OCI-LY1 (cell line): ENCODE results near the gene VWA8.

Source experiments
- H2AFZ ChIP-seq: fragments of 200-600 bp; sonication (generic), shearing (Covaris generic); 2 replicates; pipeline ENCODE4 v1.6.0; 2014; ENCODE audit warnings: antibody characterized with exemption, mild to moderate bottlenecking, low read length
- H3F3A ChIP-seq: fragments of 200-600 bp; sonication (generic), shearing (Covaris generic); 2 replicates; pipeline ENCODE4 v1.6.0; 2014; ENCODE audit warnings: mild to moderate bottlenecking, antibody characterized with exemption, low read length, moderate library complexity; ENCODE audit not compliant: insufficient read depth
- H3K27ac ChIP-seq: fragments of 200-600 bp; sonication (generic); 2 replicates; pipeline ENCODE4 v1.5.1; 2014; ENCODE audit warnings: low read length, mixed run types, mild to moderate bottlenecking, low read depth; ENCODE audit not compliant: poor library complexity, severe bottlenecking
- H3K27me3 ChIP-seq: fragments of 200-600 bp; sonication (generic); 2 replicates; pipeline ENCODE4 v1.6.0; 2014; ENCODE audit warnings: antibody characterized with exemption, mild to moderate bottlenecking, low read length, moderate library complexity; ENCODE audit not compliant: insufficient read depth
- H3K36me3 ChIP-seq: fragments of 200-600 bp; sonication (generic); 2 replicates; pipeline ENCODE4 v1.6.1; 2014; ENCODE audit warnings: mild to moderate bottlenecking, antibody characterized with exemption, low read length, moderate library complexity, mixed read lengths; ENCODE audit not compliant: insufficient read depth
- H3K4me1 ChIP-seq: fragments of 200-600 bp; sonication (generic); 2 replicates; pipeline ENCODE4 v1.5.1; 2014; ENCODE audit warnings: mild to moderate bottlenecking, low read length, moderate library complexity; ENCODE audit not compliant: insufficient read depth, severe bottlenecking
- H3K4me2 ChIP-seq: fragments of 200-600 bp; sonication (generic), shearing (Covaris generic); 2 replicates; pipeline ENCODE4 v1.6.1; 2014; ENCODE audit warnings: low read length
- H3K4me3 ChIP-seq: fragments of 200-600 bp; sonication (generic); 2 replicates; pipeline ENCODE4 v1.5.1; 2014; ENCODE audit warnings: low read length, low read depth, mild to moderate bottlenecking, mixed read lengths; ENCODE audit not compliant: poor library complexity, severe bottlenecking
- H3K79me2 ChIP-seq: fragments of 200-600 bp; shearing (Covaris generic); 2 replicates; pipeline ENCODE4 v1.6.1; 2016; ENCODE audit warnings: mixed run types, low read length, mixed read lengths; ENCODE audit not compliant: insufficient read depth
- H3K9ac ChIP-seq: fragments of 200-600 bp; sonication (generic), shearing (Covaris generic); 2 replicates; pipeline ENCODE4 v1.6.1; 2014; ENCODE audit warnings: mild to moderate bottlenecking, low read length, mixed read lengths
- H3K9me2 ChIP-seq: fragments of 200-600 bp; sonication (generic), shearing (Covaris generic); 2 replicates; pipeline ENCODE4 v1.6.1; 2014; ENCODE audit warnings: low read depth, mild to moderate bottlenecking, low read length, mixed read lengths
- H3K9me3 ChIP-seq: fragments of 200-600 bp; shearing (Covaris generic); 2 replicates; pipeline ENCODE4 v1.6.1; 2014; ENCODE audit warnings: low read length, mixed read lengths
- H4K20me1 ChIP-seq: fragments of 200-600 bp; sonication (generic), shearing (Covaris generic); 2 replicates; pipeline ENCODE4 v1.6.0; 2016; ENCODE audit warnings: mild to moderate bottlenecking, low read length; ENCODE audit not compliant: insufficient read depth
- CTCF ChIP-seq: fragments of 200-600 bp; sonication (generic), shearing (Covaris generic); IDR thresholded peaks from 2 replicates; pipeline ENCODE4 v1.5.1; 2017; ENCODE audit warnings: mild to moderate bottlenecking, antibody characterized with exemption, low read length, moderate library complexity, mixed read lengths
- EZH2 ChIP-seq: fragments of 200-600 bp; sonication (generic), shearing (Covaris generic); IDR thresholded peaks from 2 replicates; pipeline ENCODE4 v1.8.0; 2017; ENCODE audit warnings: borderline replicate concordance, mixed run types, mild to moderate bottlenecking, antibody characterized with exemption, low read length, moderate library complexity, mixed read lengths

VWA8 gene

GRCh38 chr13:41859565-41859964 lies 101.3 kb downstream of the VWA8 start:
- no peaks in the 10 kb centered on the region for H3K79me2 ChIP-seq
- no peaks in the 10 kb centered on the region for H3K9me3 ChIP-seq
- no peaks in the 10 kb centered on the region for H3F3A ChIP-seq
- no peak overlapping the region for H3K4me3 ChIP-seq
- H3K27me3 ChIP-seq = no peaks in the 10 kb centered on the region
- no peak overlapping the region for H2AFZ ChIP-seq
- no peaks in the 10 kb centered on the region for H3K4me1 ChIP-seq
- H4K20me1 ChIP-seq = no peaks in the 10 kb centered on the region
- peaks cover 39% of the 10 kb centered on the region for H3K36me3 ChIP-seq
- H3K9ac ChIP-seq = no peak overlapping the region
- no peaks in the 10 kb centered on the region for H3K9me2 ChIP-seq
- no peak overlapping the region for H3K4me2 ChIP-seq
- no peak for TF ChIP-seq CTCF
- no peak for TF ChIP-seq EZH2
- H3K27ac ChIP-seq = no peak overlapping the region

GRCh38 chr13:41858780-41859179 lies 102.1 kb downstream of the VWA8 start:
- Histone ChIP-seq H3K9ac (no peak overlapping the region), H3K27ac (no peak overlapping the region), H3K4me2 (no peak overlapping the region), H3K36me3 (peaks cover 37% of the 10 kb centered on the region), H3K9me2 (no peaks in the 10 kb centered on the region), H2AFZ (no peak overlapping the region), H3K27me3 (no peaks in the 10 kb centered on the region), H3K79me2 (no peaks in the 10 kb centered on the region), H3F3A (no peaks in the 10 kb centered on the region), H3K9me3 (0 out of 2 replicates have a peak, but pooled peaks cover 2% of the 10 kb centered on the region), H3K4me3 (no peak overlapping the region), H3K4me1 (no peaks in the 10 kb centered on the region), H4K20me1 (no peaks in the 10 kb centered on the region)
- TF ChIP-seq CTCF (no peak), EZH2 (no peak)

- no peak overlapping the region for H3K9ac ChIP-seq
- 0 out of 2 replicates have a peak, but pooled peaks cover 7% of the 10 kb centered on the region for H3K9me3 ChIP-seq
- no peak overlapping the region for H3K4me3 ChIP-seq
- H3F3A ChIP-seq = no peaks in the 10 kb centered on the region
- no peak overlapping the region for H2AFZ ChIP-seq
- no peaks in the 10 kb centered on the region for H3K9me2 ChIP-seq
- H3K4me2 ChIP-seq = no peak overlapping the region
- no peaks in the 10 kb centered on the region for H3K4me1 ChIP-seq
- no peaks in the 10 kb centered on the region for H3K79me2 ChIP-seq
- TF ChIP-seq EZH2 = no peak
- TF ChIP-seq CTCF = no peak
- no peaks in the 10 kb centered on the region for H4K20me1 ChIP-seq
- no peaks in the 10 kb centered on the region for H3K27me3 ChIP-seq
- peaks cover 31% of the 10 kb centered on the region for H3K36me3 ChIP-seq
- no peak overlapping the region for H3K27ac ChIP-seq
These were observed 106.2 kb downstream of the VWA8 start for GRCh38 chr13:41854758-41855157.
